ENCODE results near the gene SUPT3H. TPM values are rescaled to one million over a fixed set of nuclear protein-coding genes. Genes with fewer than 3 reads are reported as not detected.

Gene SUPT3H
- total RNA-seq, 4 donors from 2014 or later = 6.0 to 9.0 (median 6.2) TPM

DNA sequence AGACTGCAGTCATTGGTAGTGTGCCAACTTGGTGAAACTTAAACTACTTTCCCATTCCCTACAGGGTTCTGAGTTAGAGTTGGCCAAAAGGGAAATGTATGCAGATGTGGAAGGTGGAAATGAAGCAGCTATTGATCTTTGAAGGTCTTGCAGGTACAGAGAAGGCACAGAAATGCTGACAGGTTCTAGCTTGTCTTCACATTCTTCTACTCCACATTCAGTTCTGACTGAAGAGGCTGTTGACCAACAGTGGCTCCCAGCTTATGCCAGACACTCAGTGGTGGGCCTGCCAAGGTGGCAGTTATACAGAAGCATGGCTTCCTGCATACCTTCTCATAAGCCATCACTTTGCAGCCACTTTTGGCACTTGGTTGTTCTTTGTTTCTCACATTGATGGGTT, 566.3 kb downstream of the SUPT3H start:
- TF ChIP-seq, protein P1, sequence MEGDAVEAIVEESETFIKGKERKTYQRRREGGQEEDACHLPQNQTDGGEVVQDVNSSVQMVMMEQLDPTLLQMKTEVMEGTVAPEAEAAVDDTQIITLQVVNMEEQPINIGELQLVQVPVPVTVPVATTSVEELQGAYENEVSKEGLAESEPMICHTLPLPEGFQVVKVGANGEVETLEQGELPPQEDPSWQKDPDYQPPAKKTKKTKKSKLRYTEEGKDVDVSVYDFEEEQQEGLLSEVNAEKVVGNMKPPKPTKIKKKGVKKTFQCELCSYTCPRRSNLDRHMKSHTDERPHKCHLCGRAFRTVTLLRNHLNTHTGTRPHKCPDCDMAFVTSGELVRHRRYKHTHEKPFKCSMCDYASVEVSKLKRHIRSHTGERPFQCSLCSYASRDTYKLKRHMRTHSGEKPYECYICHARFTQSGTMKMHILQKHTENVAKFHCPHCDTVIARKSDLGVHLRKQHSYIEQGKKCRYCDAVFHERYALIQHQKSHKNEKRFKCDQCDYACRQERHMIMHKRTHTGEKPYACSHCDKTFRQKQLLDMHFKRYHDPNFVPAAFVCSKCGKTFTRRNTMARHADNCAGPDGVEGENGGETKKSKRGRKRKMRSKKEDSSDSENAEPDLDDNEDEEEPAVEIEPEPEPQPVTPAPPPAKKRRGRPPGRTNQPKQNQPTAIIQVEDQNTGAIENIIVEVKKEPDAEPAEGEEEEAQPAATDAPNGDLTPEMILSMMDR (IDR thresholded peaks at IDR 0.05; ENCODE audit: low read depth) = no peak

DNA sequence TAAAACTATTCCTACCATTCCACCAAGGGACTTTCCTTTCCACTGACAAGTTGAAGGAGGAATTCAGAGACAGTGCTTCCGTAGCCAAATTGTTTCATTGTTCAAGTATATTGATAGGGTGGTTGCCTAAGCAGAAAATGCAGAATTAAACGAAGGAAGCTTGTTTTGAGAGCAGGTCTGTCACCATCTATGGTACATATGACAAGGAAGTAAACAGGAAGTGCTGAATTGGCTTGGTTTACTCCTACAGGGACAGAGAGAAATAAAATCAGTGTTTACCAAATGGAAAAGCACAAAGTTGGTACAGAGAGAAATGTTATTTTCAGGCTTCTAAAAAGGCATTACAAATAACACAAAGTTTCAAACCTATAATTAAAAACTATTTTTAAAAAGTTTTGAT, 568.5 kb downstream of the SUPT3H start:
- TF ChIP-seq, protein P1 (IDR thresholded peaks at IDR 0.05; ENCODE audit: low read depth) = no peak

- TF ChIP-seq, protein P1 (IDR thresholded peaks at IDR 0.05; ENCODE audit: low read depth) = no peak
Measured at GRCh38 chr6:44808148-44808547, 569.6 kb downstream of the SUPT3H start.

- TF ChIP-seq, protein P1 (IDR thresholded peaks at IDR 0.05; ENCODE audit: low read depth) = no peak
Measured at GRCh38 chr6:44806656-44807055, 571.1 kb downstream of the SUPT3H start.

DNA sequence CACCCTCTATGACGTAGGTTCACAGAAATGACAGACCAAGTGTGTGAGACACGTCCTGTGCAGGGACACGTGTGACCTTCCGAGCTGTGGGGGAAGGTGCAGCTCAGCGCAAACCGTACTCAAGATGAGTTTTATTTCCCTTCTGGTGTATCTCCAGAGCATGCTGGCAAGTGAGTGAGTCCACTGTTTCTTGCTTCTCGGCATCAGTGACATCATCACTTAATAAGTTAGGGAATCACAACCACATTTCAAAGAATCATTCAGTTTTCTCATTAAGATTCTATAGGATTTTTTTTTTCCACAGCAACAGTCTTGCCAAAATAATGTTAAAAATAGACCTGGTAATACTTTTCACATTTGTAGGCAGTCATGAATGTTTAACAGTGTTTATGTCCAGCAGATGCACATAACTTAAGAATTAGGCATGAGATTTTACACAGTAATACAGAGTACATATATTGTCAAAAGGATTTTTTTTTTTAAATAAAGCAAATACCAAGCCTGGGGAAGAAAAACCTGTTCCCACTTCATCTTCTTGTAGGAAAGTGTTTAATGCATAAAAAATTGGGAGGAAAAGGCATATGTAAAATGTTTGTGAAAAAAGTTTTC, 572.4 kb downstream of the SUPT3H start:
- TF ChIP-seq, protein P1 (IDR thresholded peaks at IDR 0.05; ENCODE audit: low read depth) = no peak

DNA sequence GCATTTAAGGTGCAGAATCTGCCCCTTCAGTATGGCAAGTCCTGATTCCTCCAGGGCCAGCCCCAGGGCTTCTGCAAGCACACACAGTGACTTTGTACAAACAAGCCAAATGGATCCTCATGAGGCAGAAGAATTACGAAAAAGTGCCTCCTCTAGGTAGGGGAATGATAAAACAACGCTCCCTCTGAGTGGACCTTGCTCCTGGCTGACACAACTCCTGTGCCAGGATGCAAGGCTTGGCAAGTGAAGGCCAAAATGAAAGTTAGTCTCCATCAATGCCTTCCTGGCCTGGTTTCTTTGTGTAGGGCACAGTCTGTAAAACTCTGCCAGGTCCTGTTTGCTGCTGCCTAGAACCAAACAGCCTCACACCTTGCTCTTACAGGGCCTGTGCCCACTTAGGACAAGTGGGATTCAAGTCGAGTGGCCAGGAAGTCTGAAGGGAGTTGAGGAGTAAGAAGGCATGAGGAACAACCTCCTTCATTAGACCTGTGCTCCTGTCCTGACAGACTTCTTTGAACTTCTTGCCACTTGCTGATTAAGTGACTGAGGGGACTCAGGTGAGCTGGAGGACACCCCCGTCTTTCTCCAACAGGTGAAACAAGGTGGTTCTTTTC, 573.1 kb downstream of the SUPT3H start:
- TF ChIP-seq, protein P1 (IDR thresholded peaks at IDR 0.05; ENCODE audit: low read depth) = no peak

GRCh38 chr6:44804016-44804415, 573.7 kb downstream of the SUPT3H start:
- TF ChIP-seq, protein P1 (IDR thresholded peaks at IDR 0.05; ENCODE audit: low read depth) = no peak
